SK-N-SH treated with all-trans-retinoic acid at 6 μM for 48 hours (cell line): ENCODE results near the gene NAALADL2.

Experiments
- ATAC-seq: fragments of 200-7000 bp; cut with Tn5 transposase; 3 replicates; pipeline ENCODE4 v1.9.1; 2020; ENCODE audit warnings: mild to moderate bottlenecking, moderate library complexity
- ARNTL ChIP-seq: fragments of 450-650 bp; formaldehyde crosslinking; IDR thresholded peaks from 2 replicates; pipeline ENCODE4 v1.5.0; 2020; ENCODE audit warnings: low read depth, mild to moderate bottlenecking, moderate library complexity, borderline replicate concordance
- BACH2 ChIP-seq: fragments of 250-450 bp; sonication (Bioruptor Pico); IDR thresholded peaks from 2 replicates; pipeline ENCODE4 v1.9.0; 2021; ENCODE audit warnings: mild to moderate bottlenecking, borderline replicate concordance
- CREB5 ChIP-seq: fragments of 250-450 bp; sonication (Bioruptor Pico); IDR thresholded peaks from 2 replicates; pipeline ENCODE4 v1.5.1; 2020; ENCODE audit warnings: low read depth, mild to moderate bottlenecking, moderate library complexity
- CSDC2 ChIP-seq: fragments of 250-450 bp; sonication (Bioruptor Pico); IDR thresholded peaks from 2 replicates; pipeline ENCODE4 v1.5.0; 2020; ENCODE audit warnings: mild to moderate bottlenecking, moderate library complexity
- CSRNP3 ChIP-seq: fragments of 250-450 bp; sonication (Bioruptor Pico); IDR thresholded peaks from 2 replicates; pipeline ENCODE4 v1.5.1; 2021; ENCODE audit warnings: mild to moderate bottlenecking, moderate library complexity
- GLIS3 ChIP-seq: fragments of 250-450 bp; sonication (Bioruptor Pico); IDR thresholded peaks from 2 replicates; pipeline ENCODE4 v1.5.0; 2020; ENCODE audit warnings: mild to moderate bottlenecking, moderate library complexity
- ISL1 ChIP-seq: fragments of 250-450 bp; sonication (Bioruptor Pico); IDR thresholded peaks from 2 replicates; pipeline ENCODE4 v2.1.2; 2022; ENCODE audit warnings: mild to moderate bottlenecking, moderate library complexity
- OSR1 ChIP-seq: fragments of 250-450 bp; sonication (Bioruptor Pico); IDR thresholded peaks from 2 replicates; pipeline ENCODE4 v1.8.0; 2022; ENCODE audit warnings: moderate library complexity, mild to moderate bottlenecking, inconsistent platforms
- PATZ1 ChIP-seq: fragments of 250-450 bp; sonication (Bioruptor Pico); IDR thresholded peaks from 2 replicates; pipeline ENCODE4 v1.8.0; 2020; ENCODE audit warnings: mild to moderate bottlenecking, moderate library complexity, borderline replicate concordance
- POU6F1 ChIP-seq: fragments of 250-450 bp; sonication (Bioruptor Pico); IDR thresholded peaks from 2 replicates; pipeline ENCODE4 v1.8.0; 2021; ENCODE audit warnings: low read depth, mild to moderate bottlenecking, moderate library complexity, borderline replicate concordance
- PPARA ChIP-seq: fragments of 250-450 bp; sonication (Bioruptor Pico); IDR thresholded peaks from 2 replicates; pipeline ENCODE4 v1.5.0; 2020; ENCODE audit warnings: mild to moderate bottlenecking, borderline replicate concordance
- RARB ChIP-seq: fragments of 250-450 bp; sonication (Bioruptor Pico); IDR thresholded peaks from 2 replicates; pipeline ENCODE4 v1.8.0; 2021; ENCODE audit warnings: mild to moderate bottlenecking, moderate library complexity
- SNAI2 ChIP-seq: fragments of 250-450 bp; sonication (Bioruptor Pico); IDR thresholded peaks from 2 replicates; pipeline ENCODE4 v1.5.0; 2020; ENCODE audit warnings: mild to moderate bottlenecking, moderate library complexity
- TCF4 ChIP-seq: fragments of 250-450 bp; sonication (Bioruptor Pico); IDR thresholded peaks from 2 replicates; pipeline ENCODE4 v1.8.0; 2021; ENCODE audit warnings: mild to moderate bottlenecking, moderate library complexity, borderline replicate concordance
- TOX ChIP-seq: fragments of 250-450 bp; sonication (Bioruptor Pico); IDR thresholded peaks from 2 replicates; pipeline ENCODE4 v1.8.0; 2021; ENCODE audit warnings: mild to moderate bottlenecking, moderate library complexity, borderline replicate concordance
- TSHZ2 ChIP-seq: fragments of 250-450 bp; sonication (Bioruptor Pico); IDR thresholded peaks from 2 replicates; pipeline ENCODE4 v1.5.0; 2020; ENCODE audit warnings: mild to moderate bottlenecking, moderate library complexity
- ZC3H10 ChIP-seq: fragments of 250-450 bp; sonication (Bioruptor Pico); IDR thresholded peaks from 2 replicates; pipeline ENCODE4 v1.5.1; 2021; ENCODE audit warnings: mild to moderate bottlenecking, moderate library complexity
- ZFP3 ChIP-seq: fragments of 250-450 bp; sonication (Bioruptor Pico); IDR thresholded peaks from 2 replicates; pipeline ENCODE4 v1.5.0; 2020; ENCODE audit warnings: mild to moderate bottlenecking, moderate library complexity
- ZFP30 ChIP-seq: fragments of 450-650 bp; formaldehyde crosslinking; IDR thresholded peaks from 2 replicates; pipeline ENCODE4 v1.5.0; 2022; ENCODE audit warnings: mild to moderate bottlenecking, moderate library complexity
- ZNF565 ChIP-seq: fragments of 450-650 bp; formaldehyde crosslinking; conservative IDR thresholded peaks from 2 replicates; pipeline ENCODE4 v1.5.0; 2020; ENCODE audit warnings: low read depth, mild to moderate bottlenecking, moderate library complexity
- ZNF70 ChIP-seq: fragments of 450-650 bp; formaldehyde crosslinking; IDR thresholded peaks from 2 replicates; pipeline ENCODE4 v1.5.0; 2020; ENCODE audit warnings: mild to moderate bottlenecking, moderate library complexity
- ZNF8 ChIP-seq: fragments of 450-650 bp; formaldehyde crosslinking; IDR thresholded peaks from 2 replicates; pipeline ENCODE4 v1.5.0; 2020; ENCODE audit warnings: mild to moderate bottlenecking, moderate library complexity

NAALADL2 gene

GRCh38 chr3:175571096-175571495 is 712.0 kb downstream of the NAALADL2 start:
- TF ChIP-seq ZNF70 (CRISPR knock-in tag) (no peak), PATZ1 (CRISPR knock-in tag) (no peak), ISL1 (CRISPR knock-in tag) (no peak), CSDC2 (CRISPR knock-in tag) (no peak), ZFP3 (CRISPR knock-in tag) (no peak), ZNF8 (CRISPR knock-in tag) (no peak), TCF4 (CRISPR knock-in tag) (no peak), ARNTL (CRISPR knock-in tag) (no peak), ZFP30 (no peak), ZNF565 (CRISPR knock-in tag) (no peak), BACH2 (CRISPR knock-in tag) (no peak), SNAI2 (CRISPR knock-in tag) (no peak), PPARA (no peak)
- TF ChIP-seq, all 23 proteins: peak for 0
- ATAC-seq: no peak

- TF ChIP-seq ZC3H10 (CRISPR knock-in tag) (no peak), CREB5 (CRISPR knock-in tag) (no peak), RARB (CRISPR knock-in tag) (no peak), TSHZ2 (CRISPR knock-in tag) (no peak), ISL1 (CRISPR knock-in tag) (no peak), ZNF8 (CRISPR knock-in tag) (no peak)
- ATAC-seq: no peak
Observed at GRCh38 chr3:175573226-175573625, 714.1 kb downstream of the NAALADL2 start.

GRCh38 chr3:175580318-175580717 is 721.2 kb downstream of the NAALADL2 start:
- TF ChIP-seq TOX (CRISPR knock-in tag): no peak
- no peak for TF ChIP-seq ZFP3 (CRISPR knock-in tag)
- TF ChIP-seq CSRNP3 (CRISPR knock-in tag): no peak
- no peak for TF ChIP-seq TCF4 (CRISPR knock-in tag)
- TF ChIP-seq ZNF70 (CRISPR knock-in tag): no peak
- no peak for TF ChIP-seq POU6F1
- ATAC-seq: no peak

GRCh38 chr3:175585898-175586297 is 726.8 kb downstream of the NAALADL2 start:
- no peak for ATAC-seq
- no peak for TF ChIP-seq ZFP30
- TF ChIP-seq ZC3H10 (CRISPR knock-in tag): no peak
- TF ChIP-seq GLIS3 (CRISPR knock-in tag): no peak
- no peak for TF ChIP-seq CSDC2 (CRISPR knock-in tag)
- no peak for TF ChIP-seq PATZ1 (CRISPR knock-in tag)
- TF ChIP-seq BACH2 (CRISPR knock-in tag): no peak
- TF ChIP-seq ZNF565 (CRISPR knock-in tag): no peak
- TF ChIP-seq TSHZ2 (CRISPR knock-in tag): no peak
- TF ChIP-seq OSR1 (CRISPR knock-in tag): no peak
- TF ChIP-seq ZNF8 (CRISPR knock-in tag): no peak
